H1 (cell line): ENCODE measurements around the gene PDE4D. TPM values are rescaled to one million over a fixed set of nuclear protein-coding genes. Genes with fewer than 3 reads are reported as not detected.

Experiments
- CTCF ChIA-PET: fragments of 300-600 bp; sonication (Branson Sonifier 250); formaldehyde crosslinking; loops from one replicate; lab custom pipeline; 2021; ENCODE audit not compliant: partially characterized antibody; lab: Charles Lee
- POLR2A ChIA-PET: fragments of 300-600 bp; sonication (Branson Sonifier 250); formaldehyde crosslinking; loops from one replicate; lab custom pipeline; 2021; ENCODE audit warnings: inconsistent platforms; ENCODE audit not compliant: partially characterized antibody; lab: Charles Lee
- DNase-seq, 2 experiments: peaks; one replicate each; pipeline versions ENCODE4 v3.0.0 to v3.0.0-alpha.2; 2010 to 2022; ENCODE audit warnings: low spot score in 2 of 2, low read depth in 1 of 2, mixed read lengths in 1 of 2
- FAIRE-seq: peaks from 2 replicates; lab custom pipeline; 2011; peaks lifted over from hg19 to GRCh38; lab: Jason Lieb, UNC
- H2AFZ ChIP-seq: 2 replicates; pipeline ENCODE4 v1.8.1; 2012; ENCODE audit warnings: low read length, inconsistent platforms
- H2AK5ac ChIP-seq: 2 replicates; pipeline ENCODE4 v1.6.1; 2013; ENCODE audit warnings: low read depth, low read length
- H2BK120ac ChIP-seq: replicated peaks from 2 replicates; pipeline ENCODE3; 2013; ENCODE audit warnings: low read depth, low read length, inconsistent platforms
- H2BK12ac ChIP-seq: 2 replicates; pipeline ENCODE4 v1.6.1; 2013; ENCODE audit warnings: low read depth, low read length
- H2BK15ac ChIP-seq: 2 replicates; pipeline ENCODE4 v1.6.1; 2013; ENCODE audit warnings: low read length
- H2BK20ac ChIP-seq: 2 replicates; pipeline ENCODE4 v1.6.1; 2013; ENCODE audit warnings: low read length
- H2BK5ac ChIP-seq: 2 replicates; pipeline ENCODE4 v1.6.1; 2013; ENCODE audit warnings: low read depth, low read length
- H3K14ac ChIP-seq: 2 replicates; pipeline ENCODE4 v1.6.1; 2013; ENCODE audit warnings: inconsistent platforms; ENCODE audit not compliant: insufficient read length
- H3K18ac ChIP-seq: 2 replicates; pipeline ENCODE4 v1.6.1; 2013; ENCODE audit warnings: low read length; ENCODE audit errors: extremely low read depth
- H3K23ac ChIP-seq: 2 replicates; pipeline ENCODE4 v1.6.1; 2013; ENCODE audit warnings: inconsistent platforms; ENCODE audit not compliant: insufficient read length
- H3K23me2 ChIP-seq: 2 replicates; pipeline ENCODE4 v1.6.1; 2013; ENCODE audit warnings: low read depth, low read length
- H3K27ac ChIP-seq: 2 replicates; pipeline ENCODE4 v1.6.1; 2011; ENCODE audit warnings: low read depth, low read length, inconsistent platforms
- H3K27me3 ChIP-seq, 4 experiments: replicated peaks in 1 of 4; 1 replicate in 1 of 4; 2 replicates in 3 of 4; pipeline versions ENCODE4 v1.6.1 to v1.8.1; 2011 to 2013; ENCODE audit warnings: low read length in 3 of 4, mild to moderate bottlenecking in 3 of 4, inconsistent platforms in 2 of 4, mixed read lengths in 2 of 4, moderate library complexity in 1 of 4; ENCODE audit not compliant: control insufficient read depth in 3 of 4, insufficient read depth in 3 of 4; ENCODE audit errors: extremely low read depth in 1 of 4
- H3K36me3 ChIP-seq, 4 experiments: 2 replicates each; pipeline versions ENCODE4 v1.6.1 to v1.8.1; 2011 to 2013; ENCODE audit warnings: mild to moderate bottlenecking in 4 of 4, low read length in 3 of 4, moderate library complexity in 2 of 4, control low read depth in 1 of 4, inconsistent platforms in 1 of 4; ENCODE audit not compliant: insufficient read depth in 4 of 4, control insufficient read depth in 2 of 4
- H3K4ac ChIP-seq: replicated peaks from 2 replicates; pipeline ENCODE3; 2013; ENCODE audit warnings: low read length, low read depth, mixed read lengths, inconsistent platforms; ENCODE audit not compliant: insufficient read length
- H3K4me1 ChIP-seq, 4 experiments: replicated peaks in 1 of 4; 1 replicate in 1 of 4; 2 replicates in 3 of 4; pipeline versions ENCODE4 v1.6.1 to v1.8.1; 2011 to 2013; ENCODE audit warnings: low read length in 3 of 4, inconsistent platforms in 2 of 4, mixed read lengths in 1 of 4; ENCODE audit not compliant: insufficient read depth in 4 of 4, control insufficient read depth in 3 of 4
- H3K4me2 ChIP-seq, 2 experiments: 2 replicates each; pipeline versions ENCODE4 v1.6.1 to v1.8.1; 2011 to 2013; ENCODE audit warnings: low read depth in 2 of 2, low read length in 2 of 2, control low read depth in 1 of 2, inconsistent platforms in 1 of 2, mild to moderate bottlenecking in 1 of 2; ENCODE audit not compliant: insufficient read depth in 1 of 2
- H3K4me3 ChIP-seq, 4 experiments: fragments of 200-600, 300-600 bp in 1 of 4; sonication (generic), shearing (Covaris generic), sonication (Bioruptor Twin) in 1 of 4; 2 replicates each; pipeline versions ENCODE4 v1.5.1 to v1.8.1; 2011 to 2016; ENCODE audit warnings: low read length in 4 of 4, low read depth in 3 of 4, control low read depth in 2 of 4, inconsistent platforms in 2 of 4, mild to moderate bottlenecking in 2 of 4, mixed read lengths in 1 of 4, moderate library complexity in 1 of 4; ENCODE audit not compliant: insufficient read depth in 2 of 4; ENCODE audit errors: extremely low read depth in 1 of 4
- H3K56ac ChIP-seq: replicated peaks from 2 replicates; pipeline ENCODE3; 2013; ENCODE audit warnings: low read depth, mild to moderate bottlenecking, mixed read lengths, low read length, inconsistent platforms; ENCODE audit not compliant: insufficient read length
- H3K79me1 ChIP-seq: 2 replicates; pipeline ENCODE4 v1.6.1; 2013; ENCODE audit warnings: low read depth, low read length, control low read depth
- H3K79me2 ChIP-seq, 2 experiments: 2 replicates each; pipeline versions ENCODE4 v1.6.1 to v1.8.1; 2012 to 2013; ENCODE audit warnings: low read length in 2 of 2, mild to moderate bottlenecking in 2 of 2, inconsistent platforms in 1 of 2; ENCODE audit not compliant: insufficient read depth in 2 of 2, control insufficient read depth in 1 of 2
- H3K9ac ChIP-seq, 4 experiments: replicated peaks in 1 of 4; 1 replicate in 1 of 4; 2 replicates in 3 of 4; pipeline versions ENCODE4 v1.6.1 to v1.8.1; 2011 to 2013; ENCODE audit warnings: low read depth in 3 of 4, low read length in 3 of 4, control low read depth in 2 of 4, mild to moderate bottlenecking in 2 of 4, moderate library complexity in 2 of 4, inconsistent platforms in 1 of 4; ENCODE audit errors: extremely low read depth in 1 of 4
- H3K9me3 ChIP-seq, 2 experiments: 2 replicates each; pipeline versions ENCODE4 v1.6.1 to v1.8.1; 2012 to 2013; ENCODE audit warnings: mild to moderate bottlenecking in 2 of 2, moderate library complexity in 2 of 2, control low read depth in 1 of 2, inconsistent platforms in 1 of 2, low read depth in 1 of 2, low read length in 1 of 2, mixed read lengths in 1 of 2; ENCODE audit not compliant: insufficient read depth in 2 of 2
- H4K20me1 ChIP-seq, 2 experiments: replicated peaks in 1 of 2; 2 replicates each; pipeline versions ENCODE3 to v1.8.1; 2011 to 2013; ENCODE audit warnings: inconsistent platforms in 2 of 2, low read length in 2 of 2, mild to moderate bottlenecking in 1 of 2; ENCODE audit not compliant: insufficient read depth in 2 of 2, control insufficient read depth in 1 of 2
- H4K5ac ChIP-seq: 2 replicates; pipeline ENCODE4 v1.6.1; 2013; ENCODE audit warnings: low read length, low read depth, mixed read lengths, inconsistent platforms; ENCODE audit not compliant: insufficient read length
- H4K8ac ChIP-seq: 2 replicates; pipeline ENCODE4 v1.8.0; 2013; ENCODE audit warnings: mild to moderate bottlenecking, moderate library complexity, low read length, inconsistent platforms; ENCODE audit not compliant: insufficient read depth; ENCODE audit errors: extremely low read depth
- H4K91ac ChIP-seq: replicated peaks from 2 replicates; pipeline ENCODE3; 2013; ENCODE audit warnings: low read length, mixed read lengths, inconsistent platforms; ENCODE audit not compliant: insufficient read length
- ASH2L ChIP-seq: fragments of 200-600, 300-600 bp; sonication (generic); IDR thresholded peaks from one replicate; pipeline ENCODE4 v1.7.1; 2017; ENCODE audit warnings: low read length
- CBX5 ChIP-seq: fragments of 300-800, 300-1000 bp; sonication (generic); IDR thresholded peaks from 2 replicates; pipeline ENCODE4 v1.7.1; 2016; ENCODE audit warnings: antibody characterized with exemption, low read length, low read depth
- CEBPB ChIP-seq: IDR thresholded peaks from 2 replicates; pipeline ENCODE4 v1.6.1; 2012; ENCODE audit warnings: low read depth, low read length
- CTCF ChIP-seq, 3 experiments: IDR thresholded peaks; 1 replicate in 2 of 3; 2 replicates in 1 of 3; pipeline versions ENCODE4 v1.5.1 to v1.6.1; 2011; ENCODE audit warnings: low read length in 3 of 3, mild to moderate bottlenecking in 3 of 3, inconsistent platforms in 2 of 3, low read depth in 1 of 3, moderate library complexity in 1 of 3; ENCODE audit not compliant: insufficient read depth in 1 of 3; ENCODE audit errors: control extremely low read depth in 1 of 3
- EZH2 ChIP-seq: fragments of 200-600 bp; sonication (generic); IDR thresholded peaks from 2 replicates; pipeline ENCODE4 v1.7.1; 2012; ENCODE audit warnings: low read depth, mild to moderate bottlenecking, moderate library complexity, low read length, inconsistent platforms; ENCODE audit not compliant: severe bottlenecking
- GABPA ChIP-seq: IDR thresholded peaks from 2 replicates; pipeline ENCODE4 v1.6.1; 2011; ENCODE audit warnings: mild to moderate bottlenecking, low read length, moderate library complexity, borderline replicate concordance; ENCODE audit not compliant: insufficient read depth
- RFX5 ChIP-seq: IDR thresholded peaks from 2 replicates; pipeline ENCODE4 v1.6.1; 2011; ENCODE audit warnings: low read depth, low read length, improper control_type of control experiment, borderline replicate concordance
- RXRA ChIP-seq: IDR thresholded peaks from 2 replicates; pipeline ENCODE4 v1.6.1; 2011; ENCODE audit warnings: low read depth, mild to moderate bottlenecking, low read length, moderate library complexity; ENCODE audit not compliant: insufficient read depth
- SIN3A ChIP-seq, 2 experiments: IDR thresholded peaks in 1 of 2; conservative IDR thresholded peaks in 1 of 2; 2 replicates each; pipeline ENCODE4 v1.6.1; 2011 to 2012; ENCODE audit warnings: low read length in 2 of 2, improper control_type of control experiment in 1 of 2, low read depth in 1 of 2, mild to moderate bottlenecking in 1 of 2
- SIRT6 ChIP-seq: IDR thresholded peaks from one replicate; pipeline ENCODE4 v1.7.1; 2012; ENCODE audit warnings: low read length, inconsistent platforms
- WGBS, 2 experiments: shearing (Covaris generic) in 1 of 2; methylation state at CpG; one replicate each; pipeline versions ENCODE4 v1.1.6 to v1.1.7; 2013 to 2015; ENCODE audit warnings: low lambda C conversion rate in 2 of 2, mixed read lengths in 2 of 2, inconsistent platforms in 1 of 2, low coverage in 1 of 2, missing lambda C conversion rate in 1 of 2; ENCODE audit not compliant: insufficient replicate concordance in 2 of 2, insufficient coverage in 1 of 2, insufficient read length in 1 of 2; ENCODE audit errors: extremely low coverage in 1 of 2, missing lambda C conversion rate in 1 of 2; 5-methylcytosine and 5-hydroxymethylcytosine counted together
- polyA plus RNA-seq, 7 experiments: library from polyadenylated mRNA; depleted of rRNA in 3 of 7; stranded (reverse) in 5 of 7; unstranded in 2 of 7; fragments of >200 nt in 5 of 7; fragments of 200-250 nt in 2 of 7; gene quantifications; 1 replicate in 5 of 7; 2 replicates in 1 of 7; 4 replicates in 1 of 7; pipeline versions ENCODE4 v1.2.1 to v1.2.3, GENCODE V29; 2011 to 2013; ENCODE audit warnings: missing spikeins in 2 of 7, mixed read lengths in 2 of 7
- total RNA-seq: library from RNA; stranded (reverse); fragmentation: NEBNext Ultra II Directional; extraction: Animal tissue kit (Norgen Biotek cat#: 25700); gene quantifications from 2 replicates; pipeline ENCODE4 v1.2.1, GENCODE V29; 2021

Gene PDE4D
- total and polyA plus RNA-seq, 2 of the 8 experiments (the other 6 are each of a cell fraction or from before 2014, with no cell fraction given), result 2.3 to 3.7 TPM

GRCh38 chr5:59185757-59186385 lies 707.7 kb downstream of the PDE4D start:
- Histone ChIP-seq H3K9ac (no peak overlapping the region), H3K4me2 (no peak overlapping the region), H2BK5ac (no peak overlapping the region), H3K36me3 (no peaks in the 10 kb centered on the region), H4K20me1 (no peaks in the 10 kb centered on the region), H4K8ac (no peak overlapping the region), H3K4ac (no peak overlapping the region), H3K27ac (no peak overlapping the region), H3K27me3 (no peaks in the 10 kb centered on the region), H3K4me3 (no peak overlapping the region), H3K9me3 (no peaks in the 10 kb centered on the region), H3K14ac (no peak overlapping the region), H2BK15ac (no peak overlapping the region), H2AK5ac (no peak overlapping the region), H2BK20ac (no peak overlapping the region), H3K23ac (no peak overlapping the region), H2BK120ac (no peak overlapping the region), H2AFZ (no peak overlapping the region), H2BK12ac (no peak overlapping the region), H3K18ac (no peak overlapping the region), H3K56ac (no peak overlapping the region), H4K91ac (no peak overlapping the region), H4K5ac (no peak overlapping the region), H3K79me1 (no peaks in the 10 kb centered on the region), H3K23me2 (no peaks in the 10 kb centered on the region), H3K79me2 (no peaks in the 10 kb centered on the region), H3K4me1 (peaks cover 4 to 14% (median 6%) of the 10 kb centered on the region in 4 experiments; a peak in 4 of 7 replicates)
- 87% methylated on average over 5 of the region's 5 CpGs; no CpG with 5 or more reads in 1 of the 2 experiments for WGBS, 2 experiments
- CTCF ChIA-PET, result interaction anchor here (0.9 to 2.2 kb wide), 6 partner anchors 9 to 195 kb away, joined by 3 to 5 read pairs (median 4); no protein-coding TSS in a partner anchor
- DNase-seq (no peak), FAIRE-seq (no peak)
- POLR2A ChIA-PET, result no interaction called here
- TF ChIP-seq SIRT6 (no peak), CTCF (IDR thresholded peaks at IDR 0.05; ENCODE audit: control extremely low read depth in 1 of 3, insufficient read depth in 1 of 3, low read depth in 1 of 3, low read length in 3 of 3) (no peak), CEBPB (no peak), RFX5 (no peak), RXRA (no peak), EZH2 (no peak), ASH2L (no peak), SIN3A (conservative IDR thresholded peaks at IDR 0.05 in 1 of 2, IDR thresholded peaks at IDR 0.05 in 1 of 2; ENCODE audit: low read depth in 1 of 2, low read length in 2 of 2) (no peak), GABPA (no peak), CBX5 (no peak)
